CD4-positive, alpha-beta T cell treated with Interleukin-10 for 1 hour (primary cell): ENCODE data around the gene C8G.

ENCODE experiments used
- DNase-seq: peaks from one replicate; pipeline ENCODE4 v3.0.0-alpha.2; 2020

C8G gene

GRCh38 chr9:136944519-136945332 lies at the start of gene C8G, which contains the start of gene FBXW5:
TSS of gene C8G (plus strand) at chr9:136945243. CDS start at chr9:136945321, 78 bp downstream.
TSS of gene FBXW5 (minus strand) at chr9:136944738. CDS start at chr9:136944083, 655 bp downstream.
- peak; percentile 95 for DNase-seq

GRCh38 chr9:136896027-136896426 lies 49.0 kb upstream of the C8G start:
- DNase-seq, result no peak

GRCh38 chr9:136898483-136899100 lies 46.5 kb upstream of the C8G start:
- no peak for DNase-seq

GRCh38 chr9:136899196-136899595 lies 45.8 kb upstream of the C8G start:
- DNase-seq, result no peak

- DNase-seq, result no peak
Observed at GRCh38 chr9:136900556-136900955, 44.5 kb upstream of the C8G start.

GRCh38 chr9:136900988-136901515 lies 44.0 kb upstream of the C8G start:
- no peak for DNase-seq

GRCh38 chr9:136901516-136902258 lies 43.4 kb upstream of the C8G start:
- peak; percentile 78 for DNase-seq

- DNase-seq, result peak; percentile 90
Observed at GRCh38 chr9:136902259-136902821, 42.7 kb upstream of the C8G start.

GRCh38 chr9:136903041-136903554 lies 41.9 kb upstream of the C8G start:
- DNase-seq, result peak; percentile 49

- no peak for DNase-seq
Observed at GRCh38 chr9:136906266-136906665, 38.8 kb upstream of the C8G start.

- DNase-seq, result no peak
Observed at GRCh38 chr9:136907011-136907914, 37.8 kb upstream of the C8G start.

- no peak for DNase-seq
Observed at GRCh38 chr9:136910197-136910900, 34.7 kb upstream of the C8G start.

- no peak for DNase-seq
Observed at GRCh38 chr9:136910901-136911245, 34.2 kb upstream of the C8G start.

GRCh38 chr9:136913701-136914438 lies 31.2 kb upstream of the C8G start:
- DNase-seq, result no peak

GRCh38 chr9:136915632-136916329 lies 29.3 kb upstream of the C8G start:
- no peak for DNase-seq

- DNase-seq, result no peak
Observed at GRCh38 chr9:136916330-136917184, 28.5 kb upstream of the C8G start.

GRCh38 chr9:136917902-136918301 lies 27.1 kb upstream of the C8G start:
- DNase-seq, result no peak

GRCh38 chr9:136920069-136920468 lies 25.0 kb upstream of the C8G start:
- no peak for DNase-seq
